BJ (cell line): ENCODE data around the gene PIK3R1. TPM values are rescaled to one million over a fixed set of nuclear protein-coding genes. Genes with fewer than 3 reads are reported as not detected.

ENCODE experiments used
- CTCF ChIA-PET: fragments of 350-600 bp; formaldehyde crosslinking; extraction: SDS; loops from one replicate; lab custom pipeline; 2021; ENCODE audit warnings: antibody characterized with exemption, inconsistent platforms; lab: Yijun Ruan, JAX
- POLR2A ChIA-PET: fragments of 300-600 bp; sonication (Branson Sonifier 250); formaldehyde crosslinking; extraction: SDS; loops from one replicate; lab custom pipeline; 2021; ENCODE audit warnings: antibody characterized with exemption; lab: Charles Lee
- DNase-seq: peaks from one replicate; pipeline ENCODE4 v3.0.0-alpha.2; 2011; ENCODE audit warnings: low read depth
- H3K27me3 ChIP-seq: 2 replicates; pipeline ENCODE4 v1.6.0; 2011; ENCODE audit warnings: low read length; ENCODE audit not compliant: control insufficient read depth, insufficient read depth
- H3K36me3 ChIP-seq: 2 replicates; pipeline ENCODE4 v1.5.1; 2011; ENCODE audit warnings: low read length; ENCODE audit not compliant: control insufficient read depth, insufficient read depth
- H3K4me3 ChIP-seq: 2 replicates; pipeline ENCODE4 v1.5.1; 2011; ENCODE audit warnings: low read depth, mild to moderate bottlenecking, control low read depth, low read length
- CTCF ChIP-seq: IDR thresholded peaks from 2 replicates; pipeline ENCODE4 v1.5.1; 2011; ENCODE audit warnings: low read depth, mild to moderate bottlenecking, control low read depth, inconsistent platforms, low read length, moderate library complexity; ENCODE audit not compliant: insufficient read depth
- polyA plus RNA-seq: library from polyadenylated mRNA; depleted of rRNA; stranded (reverse); fragments of >200 nt; gene quantifications from 2 replicates; pipeline ENCODE4 v1.2.3, GENCODE V29; 2011

The PIK3R1 gene
- polyA plus RNA-seq, 1 experiment = 11.8 TPM

- no peak for TF ChIP-seq CTCF
- CTCF ChIA-PET = interaction anchor here (0.6 to 0.9 kb wide), 2 partner anchors 49 to 688 kb away, joined by 4 read pairs; no protein-coding TSS in a partner anchor
- POLR2A ChIA-PET = no interaction called here
- Histone ChIP-seq H3K4me3 (no peak overlapping the region), H3K36me3 (no peaks in the 10 kb centered on the region), H3K27me3 (no peaks in the 10 kb centered on the region)
- no peak for DNase-seq
Measured at GRCh38 chr5:68266457-68266856, 50.9 kb downstream of the PIK3R1 start.

- TF ChIP-seq CTCF = no peak
- ChIA-PET CTCF (interaction anchor here (1.2 kb wide), 1 partner anchor 1101 kb away, joined by 5 read pairs; no protein-coding TSS in a partner anchor), POLR2A (no interaction called here)
- Histone ChIP-seq H3K27me3 (no peaks in the 10 kb centered on the region), H3K4me3 (no peak overlapping the region), H3K36me3 (no peaks in the 10 kb centered on the region)
- DNase-seq = no peak
Measured at GRCh38 chr5:68267066-68267465, 51.5 kb downstream of the PIK3R1 start.

- no peak for TF ChIP-seq CTCF
- POLR2A ChIA-PET = no interaction called here
- CTCF ChIA-PET = interaction anchor here (1.0 to 1.2 kb wide), 2 partner anchors 254 to 1102 kb away, joined by 3 to 5 read pairs; no protein-coding TSS in a partner anchor
- DNase-seq = no peak
- H3K4me3 ChIP-seq = no peak overlapping the region
- H3K27me3 ChIP-seq = no peaks in the 10 kb centered on the region
- H3K36me3 ChIP-seq = 0 out of 2 replicates have a peak, but pooled peaks cover 1% of the 10 kb centered on the region
Measured at GRCh38 chr5:68268101-68268851, 52.7 kb downstream of the PIK3R1 start.

- no peak for DNase-seq
- no peak overlapping the region for H3K4me3 ChIP-seq
- POLR2A ChIA-PET = no interaction called here
- no peak for TF ChIP-seq CTCF
- H3K36me3 ChIP-seq = 0 out of 2 replicates have a peak, but pooled peaks cover 2% of the 10 kb centered on the region
- CTCF ChIA-PET = interaction anchor here (1.0 kb wide), 1 partner anchor 253 kb away, joined by 3 read pairs; no protein-coding TSS in a partner anchor
- no peaks in the 10 kb centered on the region for H3K27me3 ChIP-seq
Measured at GRCh38 chr5:68268852-68269130, 53.2 kb downstream of the PIK3R1 start.

GRCh38 chr5:68269820-68270219 lies 54.3 kb downstream of the PIK3R1 start:
- Histone ChIP-seq H3K4me3 (no peak overlapping the region), H3K27me3 (no peaks in the 10 kb centered on the region), H3K36me3 (0 out of 2 replicates have a peak, but pooled peaks cover 2% of the 10 kb centered on the region)
- ChIA-PET POLR2A (no interaction called here), CTCF (interaction anchor here (0.7 to 1.8 kb wide), 3 partner anchors 17 to 759 kb away, joined by 3 to 7 read pairs (median 3); no protein-coding TSS in a partner anchor)
- no peak for DNase-seq
- no peak for TF ChIP-seq CTCF
